GM12892 (cell line): Measurements from ENCODE around the gene JUP.

Experiments
- POLR2A ChIP-seq: IDR thresholded peaks from 2 replicates; pipeline ENCODE4 v1.6.1; 2011; ENCODE audit warnings: low read depth, low read length, control low read depth
- TAF1 ChIP-seq: IDR thresholded peaks from 2 replicates; pipeline ENCODE4 v1.6.1; 2011; ENCODE audit warnings: low read depth, mild to moderate bottlenecking, control low read depth, low read length, borderline replicate concordance

- TF ChIP-seq POLR2A: no peak
- no peak for TF ChIP-seq TAF1
Measured at GRCh38 chr17:41811549-41812380, 25.3 kb upstream of the JUP start, which contains the start of gene P3H4.
